GM12874 (cell line): ENCODE data around the gene DNPH1.

Source experiments
- TF ChIP-seq, protein P1 (sequence below): IDR thresholded peaks from 2 replicates; pipeline ENCODE4 v1.5.1; 2011; ENCODE audit warnings: low read depth, mild to moderate bottlenecking, control low read depth, low read length, moderate library complexity; ENCODE audit not compliant: insufficient read depth

DNPH1 gene

DNA sequence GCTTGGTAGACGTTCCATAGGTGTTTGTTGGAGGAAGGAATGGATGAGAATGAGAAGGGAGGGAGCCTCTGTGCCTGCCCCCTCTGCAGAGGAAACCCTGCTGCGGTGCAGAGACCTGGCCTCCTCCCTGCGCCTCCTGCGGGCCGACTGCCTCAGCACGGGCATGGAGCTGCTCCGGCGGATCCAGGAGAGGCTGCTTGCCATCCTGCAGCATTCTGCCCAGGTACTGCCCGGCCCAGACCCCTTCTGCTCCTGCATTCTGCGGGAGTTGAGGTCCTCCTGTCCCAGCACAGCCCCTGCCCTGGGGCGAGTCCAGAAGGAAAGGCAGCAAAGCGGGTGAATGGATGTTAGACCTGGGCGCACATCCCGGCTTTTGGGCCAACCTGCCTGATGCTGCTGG is 6.1 kb downstream of the DNPH1 start:
- TF ChIP-seq, protein P1, sequence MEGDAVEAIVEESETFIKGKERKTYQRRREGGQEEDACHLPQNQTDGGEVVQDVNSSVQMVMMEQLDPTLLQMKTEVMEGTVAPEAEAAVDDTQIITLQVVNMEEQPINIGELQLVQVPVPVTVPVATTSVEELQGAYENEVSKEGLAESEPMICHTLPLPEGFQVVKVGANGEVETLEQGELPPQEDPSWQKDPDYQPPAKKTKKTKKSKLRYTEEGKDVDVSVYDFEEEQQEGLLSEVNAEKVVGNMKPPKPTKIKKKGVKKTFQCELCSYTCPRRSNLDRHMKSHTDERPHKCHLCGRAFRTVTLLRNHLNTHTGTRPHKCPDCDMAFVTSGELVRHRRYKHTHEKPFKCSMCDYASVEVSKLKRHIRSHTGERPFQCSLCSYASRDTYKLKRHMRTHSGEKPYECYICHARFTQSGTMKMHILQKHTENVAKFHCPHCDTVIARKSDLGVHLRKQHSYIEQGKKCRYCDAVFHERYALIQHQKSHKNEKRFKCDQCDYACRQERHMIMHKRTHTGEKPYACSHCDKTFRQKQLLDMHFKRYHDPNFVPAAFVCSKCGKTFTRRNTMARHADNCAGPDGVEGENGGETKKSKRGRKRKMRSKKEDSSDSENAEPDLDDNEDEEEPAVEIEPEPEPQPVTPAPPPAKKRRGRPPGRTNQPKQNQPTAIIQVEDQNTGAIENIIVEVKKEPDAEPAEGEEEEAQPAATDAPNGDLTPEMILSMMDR: no peak

DNA sequence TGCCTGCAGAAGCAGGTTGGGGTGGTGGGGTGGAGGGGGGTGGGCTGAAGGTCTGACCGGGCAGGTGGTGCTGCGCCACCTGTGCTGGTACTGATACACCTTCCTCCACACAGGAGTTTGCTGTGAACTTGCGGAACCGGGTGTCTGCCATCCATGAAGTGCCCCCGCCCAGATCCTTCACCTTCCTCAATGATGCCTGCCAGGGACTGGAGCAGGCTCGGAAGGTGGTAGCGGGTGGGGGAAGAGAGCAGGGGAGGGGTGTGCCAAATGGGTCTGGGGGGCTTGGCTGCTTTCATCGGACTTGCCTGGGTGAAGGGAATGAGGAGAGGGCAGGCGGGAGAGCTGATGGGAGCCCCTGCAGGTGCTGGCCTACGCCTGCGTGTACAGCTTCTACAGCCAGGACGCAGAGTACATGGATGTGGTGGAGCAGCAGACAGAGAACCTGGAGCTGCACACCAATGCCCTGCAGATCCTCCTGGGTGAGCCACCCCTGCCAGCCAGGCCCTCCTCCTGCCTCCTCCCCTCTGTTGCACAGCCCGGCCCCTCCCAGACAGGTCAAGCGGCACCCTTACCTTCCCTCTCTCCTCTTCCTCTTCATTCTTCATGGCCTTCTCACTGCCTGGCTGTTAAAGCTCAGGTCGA is 6.7 kb downstream of the DNPH1 start:
- TF ChIP-seq, protein P1: no peak

DNA sequence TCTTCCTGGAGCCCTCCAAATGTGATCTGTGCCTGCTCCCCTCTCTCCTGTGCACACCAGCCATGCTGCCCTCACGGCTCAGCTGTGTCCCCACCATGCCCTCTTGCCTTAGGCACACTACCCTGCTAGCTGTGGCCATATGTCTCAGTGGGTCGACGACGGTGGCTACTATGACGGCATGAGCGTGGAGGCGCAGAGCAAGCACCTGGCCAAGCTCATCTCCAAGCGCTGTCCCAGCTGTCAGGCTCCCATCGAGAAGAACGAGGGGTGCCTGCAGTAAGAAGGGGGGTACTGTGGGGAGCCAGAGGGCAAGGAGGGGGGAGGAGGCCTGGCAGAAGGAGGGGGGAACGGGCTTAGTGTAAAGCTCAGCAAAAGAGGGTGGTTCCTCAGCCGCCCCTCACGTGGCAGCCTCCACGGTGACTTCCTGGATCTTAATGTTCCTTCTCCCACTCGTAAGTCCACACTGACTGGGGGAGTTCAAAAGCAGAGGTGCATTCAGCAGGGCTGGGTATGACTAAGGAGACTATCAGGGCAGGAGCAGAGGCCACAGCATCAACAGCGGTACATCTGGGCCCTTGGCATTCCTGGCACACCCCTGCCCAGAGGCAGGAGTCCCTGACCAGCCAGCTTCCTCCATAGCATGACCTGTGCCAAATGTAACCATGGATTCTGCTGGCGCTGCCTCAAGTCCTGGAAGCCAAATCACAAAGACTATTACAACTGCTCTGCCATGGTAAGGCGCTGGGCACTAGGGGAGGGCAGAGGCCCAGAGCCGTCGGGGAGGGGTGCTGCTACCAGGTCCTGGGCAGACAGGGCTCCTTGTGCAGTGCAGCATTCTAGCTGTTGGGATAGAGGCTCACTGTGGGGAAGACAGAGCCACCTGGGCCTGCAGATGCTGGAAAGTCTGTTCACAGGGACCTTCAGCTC is 8.0 kb downstream of the DNPH1 start:
- TF ChIP-seq, protein P1: no peak

DNA sequence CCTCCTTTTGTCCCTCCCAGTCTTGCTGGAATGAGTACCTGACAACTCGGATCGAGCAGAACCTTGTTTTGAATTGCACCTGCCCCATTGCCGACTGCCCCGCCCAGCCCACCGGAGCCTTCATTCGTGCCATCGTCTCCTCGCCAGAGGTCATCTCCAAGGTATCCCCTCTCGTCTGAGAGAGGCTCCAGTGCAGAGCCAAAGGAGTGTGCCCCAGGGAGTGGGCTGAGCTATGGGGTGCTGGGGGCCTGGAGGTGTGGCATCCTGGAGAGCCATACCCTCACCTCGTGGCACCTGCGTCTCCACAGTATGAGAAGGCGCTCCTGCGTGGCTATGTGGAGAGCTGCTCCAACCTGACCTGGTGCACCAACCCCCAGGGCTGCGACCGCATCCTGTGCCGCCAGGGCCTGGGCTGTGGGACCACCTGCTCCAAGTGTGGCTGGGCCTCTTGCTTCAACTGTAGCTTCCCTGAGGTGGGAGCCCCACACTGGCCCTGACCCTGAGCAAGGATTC is 8.8 kb downstream of the DNPH1 start:
- TF ChIP-seq, protein P1: no peak

DNA sequence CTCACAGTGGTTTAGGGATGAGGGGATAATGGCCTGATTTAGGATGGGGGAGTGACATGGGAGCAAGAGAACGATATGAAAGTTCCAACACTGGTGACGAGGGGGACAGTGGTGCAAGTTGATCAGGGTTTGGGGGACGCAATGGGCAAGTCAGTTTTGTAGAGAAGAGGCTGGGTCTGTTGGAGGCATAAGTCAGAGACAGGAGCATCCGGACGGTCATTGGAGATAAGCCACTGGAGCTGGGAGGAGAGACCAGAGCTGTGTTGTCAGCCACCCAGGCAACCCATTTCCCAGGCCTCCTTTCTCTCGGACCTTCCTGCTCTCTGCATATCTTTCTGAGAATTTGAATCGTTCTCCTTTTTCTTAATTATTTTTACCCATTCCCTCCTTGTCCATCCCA is 9.5 kb downstream of the DNPH1 start:
- TF ChIP-seq, protein P1: no peak

DNA sequence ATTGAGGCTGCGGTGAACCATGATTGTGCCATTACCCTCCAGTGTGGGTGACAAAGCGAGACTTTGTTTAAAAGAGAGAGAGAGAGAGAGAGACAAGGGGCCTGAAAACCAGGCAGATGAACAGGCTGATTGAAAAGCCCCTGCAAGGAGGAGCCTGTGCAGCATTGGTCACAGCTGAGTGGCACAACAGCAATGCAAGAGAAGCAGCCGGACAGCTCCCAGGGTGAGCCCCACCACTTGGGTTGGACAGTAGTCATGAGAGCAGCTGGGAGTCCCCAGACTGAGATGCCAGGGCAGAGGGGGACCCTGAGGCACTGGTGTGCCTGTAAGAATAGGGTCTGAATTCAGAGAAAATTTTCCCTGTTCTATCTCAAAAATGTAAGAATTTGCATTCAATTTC is 10.2 kb downstream of the DNPH1 start:
- TF ChIP-seq, protein P1: no peak

DNA sequence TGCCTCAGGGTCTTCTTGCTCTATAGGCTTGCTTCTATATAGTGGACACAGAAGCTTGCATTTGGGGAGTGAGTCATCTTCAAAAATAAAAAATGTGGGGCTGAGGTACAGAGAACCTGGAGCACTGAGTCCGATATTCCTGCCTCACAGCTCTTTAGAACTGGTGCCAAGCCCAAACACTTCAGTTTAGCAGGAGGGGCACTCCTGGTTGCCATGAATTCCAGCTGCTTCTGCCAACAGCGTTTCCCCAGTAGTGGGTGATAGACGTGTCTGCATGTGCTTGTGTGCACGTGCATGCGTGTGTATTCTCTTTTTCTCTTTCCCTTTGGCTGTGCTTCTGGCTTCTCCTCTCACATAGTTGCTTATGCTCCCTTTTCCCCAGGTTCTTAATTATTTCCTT is 11.9 kb downstream of the DNPH1 start:
- TF ChIP-seq, protein P1: no peak
